Endothelial cell of umbilical vein (primary cell): ENCODE data around the gene GRIN3B. TPM values are rescaled to one million over a fixed set of nuclear protein-coding genes. Genes with fewer than 3 reads are reported as not detected.

Experiments used
- BruUV-seq: library from RNA; stranded (reverse); fragments of 400-500 nt; replicated peaks from 2 replicates; lab custom pipeline; 2021; lab: Mats Ljungman, UMichigan
- CTCF ChIA-PET: fragments of 300-600, 350-600 bp; sonication (Branson Sonifier 250); formaldehyde crosslinking; loops from one replicate; lab custom pipeline; 2021; ENCODE audit warnings: antibody characterized with exemption, inconsistent platforms; lab: Charles Lee
- POLR2A ChIA-PET: fragments of 300-600, 350-600 bp; sonication (Branson Sonifier 250); formaldehyde crosslinking; loops from one replicate; lab custom pipeline; 2021; ENCODE audit warnings: antibody characterized with exemption, inconsistent platforms; lab: Charles Lee
- DNase-seq: peaks from one replicate; pipeline ENCODE4 v3.0.0-alpha.2; 2011; ENCODE audit warnings: low read depth, low spot score
- FAIRE-seq: peaks from 2 replicates; lab custom pipeline; 2011; peaks lifted over from hg19 to GRCh38; lab: Jason Lieb, UNC
- H2AFZ ChIP-seq: 2 replicates; pipeline ENCODE4 v1.6.0; 2012; ENCODE audit warnings: low read depth, low read length, control low read depth, inconsistent platforms
- H3K27ac ChIP-seq: 2 replicates; pipeline ENCODE4 v1.5.1; 2011; ENCODE audit warnings: low read depth, mild to moderate bottlenecking, control low read depth, low read length, moderate library complexity; ENCODE audit not compliant: insufficient read depth
- H3K27me3 ChIP-seq, 2 experiments: 2 replicates each; pipeline versions ENCODE4 v1.6.0 to v1.6.1; 2011; ENCODE audit warnings: low read length in 2 of 2, mixed read lengths in 1 of 2; ENCODE audit not compliant: control insufficient read depth in 2 of 2, insufficient read depth in 2 of 2
- H3K36me3 ChIP-seq, 2 experiments: 2 replicates in 1 of 2; 3 replicates in 1 of 2; pipeline ENCODE4 v1.5.1; 2011; ENCODE audit warnings: low read length in 2 of 2, mild to moderate bottlenecking in 1 of 2, moderate library complexity in 1 of 2; ENCODE audit not compliant: control insufficient read depth in 2 of 2, insufficient read depth in 2 of 2; ENCODE audit errors: extremely low read depth in 1 of 2
- H3K4me1 ChIP-seq: 3 replicates; pipeline ENCODE4 v1.5.1; 2011; ENCODE audit warnings: mild to moderate bottlenecking, low read length; ENCODE audit not compliant: control insufficient read depth, insufficient read depth; ENCODE audit errors: extremely low read depth
- H3K4me2 ChIP-seq: 2 replicates; pipeline ENCODE4 v1.6.1; 2011; ENCODE audit warnings: low read length, control low read depth, mixed read lengths; ENCODE audit not compliant: insufficient read depth
- H3K4me3 ChIP-seq, 3 experiments: fragments of 200-600 bp in 1 of 3; sonication (generic), shearing (Covaris generic) in 1 of 3; replicated peaks in 1 of 3; 2 replicates each; pipeline ENCODE4 v1.5.1; 2011 to 2016; ENCODE audit warnings: control low read depth in 3 of 3, low read length in 3 of 3, mild to moderate bottlenecking in 2 of 3, inconsistent platforms in 1 of 3, low read depth in 1 of 3, moderate library complexity in 1 of 3; ENCODE audit not compliant: insufficient read depth in 1 of 3
- H3K79me2 ChIP-seq: 2 replicates; pipeline ENCODE4 v1.6.0; 2012; ENCODE audit warnings: low read length, inconsistent platforms; ENCODE audit not compliant: control insufficient read depth, insufficient read depth
- H3K9ac ChIP-seq: replicated peaks from 2 replicates; pipeline ENCODE3; 2011; ENCODE audit warnings: low read length, control low read depth; ENCODE audit not compliant: insufficient read depth; ENCODE audit errors: extremely low read depth
- H3K9me1 ChIP-seq: replicated peaks from 3 replicates; pipeline ENCODE4 v1.6.0; 2011; ENCODE audit warnings: mild to moderate bottlenecking, low read length; ENCODE audit not compliant: control insufficient read depth, insufficient read depth; ENCODE audit errors: extremely low read depth
- H3K9me3 ChIP-seq: replicated peaks from 2 replicates; pipeline ENCODE4 v1.5.1; 2012; ENCODE audit warnings: low read length, inconsistent platforms; ENCODE audit not compliant: control insufficient read depth, insufficient read depth
- H4K20me1 ChIP-seq: replicated peaks from 2 replicates; pipeline ENCODE3; 2011; ENCODE audit warnings: mild to moderate bottlenecking, low read length; ENCODE audit not compliant: control insufficient read depth, insufficient read depth; ENCODE audit errors: extremely low read depth
- CTCF ChIP-seq, 2 donors: IDR thresholded peaks; 1 replicate in 1 of 2; 2 replicates in 1 of 2; pipeline ENCODE4 v1.5.1; 2011; ENCODE audit warnings: low read length in 2 of 2, mild to moderate bottlenecking in 2 of 2, moderate library complexity in 2 of 2, control low read depth in 1 of 2, inconsistent platforms in 1 of 2, low read depth in 1 of 2; ENCODE audit not compliant: insufficient read depth in 1 of 2; ENCODE audit errors: extremely low read depth in 1 of 2
- EZH2 ChIP-seq: IDR thresholded peaks from 2 replicates; pipeline ENCODE4 v1.6.1; 2012; ENCODE audit warnings: borderline replicate concordance, low read depth, mild to moderate bottlenecking, moderate library complexity, low read length, inconsistent platforms; ENCODE audit not compliant: severe bottlenecking
- FOS ChIP-seq: IDR thresholded peaks from 2 replicates; pipeline ENCODE4 v1.6.1; 2011; ENCODE audit warnings: mild to moderate bottlenecking, low read length, moderate library complexity, borderline replicate concordance; ENCODE audit not compliant: insufficient read depth
- GATA2 ChIP-seq: IDR thresholded peaks from 2 replicates; pipeline ENCODE4 v1.7.0; 2011; ENCODE audit warnings: low read depth, mild to moderate bottlenecking, moderate library complexity, mixed read lengths, low read length; ENCODE audit not compliant: insufficient read length, insufficient read depth
- JUN ChIP-seq: IDR thresholded peaks from 2 replicates; pipeline ENCODE4 v1.6.1; 2011; ENCODE audit warnings: borderline replicate concordance, low read depth; ENCODE audit not compliant: insufficient read length, insufficient read depth
- MAX ChIP-seq: IDR thresholded peaks from 2 replicates; pipeline ENCODE4 v1.6.1; 2011; ENCODE audit not compliant: insufficient read depth, insufficient read length
- MYC ChIP-seq: IDR thresholded peaks from one replicate; pipeline ENCODE4 v1.6.1; 2011; ENCODE audit warnings: mild to moderate bottlenecking, low read depth, low read length
- POLR2A ChIP-seq: IDR thresholded peaks from 2 replicates; pipeline ENCODE4 v1.6.1; 2012; ENCODE audit warnings: low read depth, mild to moderate bottlenecking, control low read depth, low read length
- POLR2AphosphoS5 ChIP-seq: IDR thresholded peaks from 2 replicates; pipeline ENCODE4 v1.6.1; 2012; ENCODE audit warnings: low read depth, mild to moderate bottlenecking, control low read depth, low read length, moderate library complexity; ENCODE audit not compliant: insufficient read depth
- dilution Hi-C: fragments of 300-500 bp; cut with MboI; formaldehyde crosslinking; loops from one replicate; pipeline ENCODE4 v1.15.0; 2019; ENCODE audit warnings: low sequenced_read_pairs; ENCODE audit not compliant: extremely low pct_ligation_motif_present
- intact Hi-C: fragments of 100-400 bp; cut with micrococcal nuclease; formaldehyde crosslinking; loops from one replicate; pipeline ENCODE4 v1.10.0; 2022
- polyA plus RNA-seq, 4 experiments: library from polyadenylated mRNA; depleted of rRNA in 3 of 4; stranded (reverse) in 3 of 4; unstranded in 1 of 4; fragments of >200 nt; gene quantifications; 2 replicates each; pipeline versions ENCODE4 v1.2.1 to v1.2.3, GENCODE V29; 2011 to 2012; ENCODE audit warnings: missing spikeins in 1 of 4
- total RNA-seq: library from RNA; stranded (reverse); gene quantifications from 2 replicates; pipeline ENCODE4 v1.2.3, GENCODE V29; 2021

Gene GRIN3B
- total and polyA plus RNA-seq, 2 donors (not counting 3 experiments of a cell fraction or from before 2014, with no cell fraction given), result 0.43 to 0.82 TPM

GRCh38 chr19:960020-960419, 40.2 kb upstream of the GRIN3B start:
- H3K27me3 ChIP-seq, result no peaks in the 10 kb centered on the region
- H3K79me2 ChIP-seq, result no peaks in the 10 kb centered on the region
- no peaks in the 10 kb centered on the region for H3K4me1 ChIP-seq
- H3K4me3 ChIP-seq, result no peak overlapping the region
- H3K9me3 ChIP-seq, result no peaks in the 10 kb centered on the region
- peaks cover 2% of the 10 kb centered on the region in 2 experiments for H3K36me3 ChIP-seq
- no peak overlapping the region for H3K9ac ChIP-seq
- intact Hi-C loops (no loop called here), dilution Hi-C loops (no loop called here)
- H4K20me1 ChIP-seq, result no peaks in the 10 kb centered on the region
- no peak for TF ChIP-seq MAX
- no peak for TF ChIP-seq MYC
- TF ChIP-seq EZH2, result no peak
- no peak for TF ChIP-seq FOS
- TF ChIP-seq GATA2, result no peak
- no peak for TF ChIP-seq JUN
- TF ChIP-seq POLR2AphosphoS5, result no peak
- TF ChIP-seq POLR2A, result no peak
- no peak for TF ChIP-seq CTCF (IDR thresholded peaks at IDR 0.05; ENCODE audit: extremely low read depth in 1 of 2, insufficient read depth in 1 of 2, low read depth in 1 of 2, low read length in 2 of 2)
- ChIA-PET CTCF (interaction anchor here (0.8 kb wide), 2 partner anchors 12 to 37 kb away, joined by 3 read pairs; no protein-coding TSS in a partner anchor), POLR2A (no interaction called here)
- H2AFZ ChIP-seq, result no peak overlapping the region
- no peaks in the 10 kb centered on the region for H3K9me1 ChIP-seq
- H3K4me2 ChIP-seq, result no peak overlapping the region
- FAIRE-seq (no peak), DNase-seq (no peak)
- no TSS peak for BruUV-seq
- no peak overlapping the region for H3K27ac ChIP-seq
